Measurements from ENCODE around the gene ZMYM4.
A peak's percentile ranks its signal among the peaks of the same experiment; 100 is the strongest.

Gene ZMYM4

GRCh38 chr1:35278886-35279554 is 10.5 kb downstream of the ZMYM4 start:
- no peak for DNase-seq (ENCODE audit: low read depth)

- no peak for DNase-seq (ENCODE audit: low read depth)
Measured at GRCh38 chr1:35279555-35279904, 11.0 kb downstream of the ZMYM4 start.

DNA sequence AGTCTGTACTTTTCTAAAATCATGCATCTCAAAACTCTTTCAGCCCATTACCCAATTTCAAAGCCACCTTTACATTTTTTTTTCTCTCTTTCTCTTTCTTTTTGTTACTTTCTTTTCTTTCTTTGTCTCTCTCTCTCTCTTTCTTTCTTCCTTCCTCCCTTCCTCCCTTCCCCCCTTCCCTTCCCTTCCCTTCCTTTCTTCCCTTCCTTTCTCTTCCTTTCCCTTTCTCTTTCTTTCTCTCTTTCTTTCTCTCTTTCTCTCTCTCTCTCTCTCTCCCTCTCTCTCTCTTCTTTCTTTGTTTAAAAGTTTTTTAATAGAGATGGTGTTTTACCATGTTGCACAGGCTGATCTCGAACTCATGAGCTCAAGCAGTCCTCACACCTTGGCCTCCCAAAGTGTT is 11.5 kb downstream of the ZMYM4 start:
- no peak for DNase-seq (ENCODE audit: low read depth)

DNA sequence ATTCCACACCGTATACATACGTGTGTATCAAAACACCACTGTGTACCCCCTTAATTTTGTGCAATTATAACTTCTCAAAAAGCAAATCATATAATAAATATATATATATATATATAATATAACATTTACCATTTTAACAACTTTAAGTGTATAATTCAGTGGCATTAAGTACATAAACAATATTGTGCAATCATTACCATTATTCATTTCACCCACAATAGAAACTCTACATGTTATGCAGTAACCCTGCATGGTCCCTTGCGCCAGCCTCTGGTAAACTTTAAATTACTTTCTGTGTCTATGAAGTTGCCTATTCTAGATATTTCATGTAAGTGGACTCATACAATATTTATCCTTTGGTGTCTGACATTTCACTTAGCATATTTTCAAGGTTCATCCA is 13.1 kb downstream of the ZMYM4 start:
- DNase-seq (ENCODE audit: low read depth): no peak

- no peak for DNase-seq (ENCODE audit: low read depth)
Measured at GRCh38 chr1:35282172-35282571, 13.7 kb downstream of the ZMYM4 start.

- DNase-seq (ENCODE audit: low read depth): no peak
Measured at GRCh38 chr1:35284852-35285251, 16.3 kb downstream of the ZMYM4 start.

DNA sequence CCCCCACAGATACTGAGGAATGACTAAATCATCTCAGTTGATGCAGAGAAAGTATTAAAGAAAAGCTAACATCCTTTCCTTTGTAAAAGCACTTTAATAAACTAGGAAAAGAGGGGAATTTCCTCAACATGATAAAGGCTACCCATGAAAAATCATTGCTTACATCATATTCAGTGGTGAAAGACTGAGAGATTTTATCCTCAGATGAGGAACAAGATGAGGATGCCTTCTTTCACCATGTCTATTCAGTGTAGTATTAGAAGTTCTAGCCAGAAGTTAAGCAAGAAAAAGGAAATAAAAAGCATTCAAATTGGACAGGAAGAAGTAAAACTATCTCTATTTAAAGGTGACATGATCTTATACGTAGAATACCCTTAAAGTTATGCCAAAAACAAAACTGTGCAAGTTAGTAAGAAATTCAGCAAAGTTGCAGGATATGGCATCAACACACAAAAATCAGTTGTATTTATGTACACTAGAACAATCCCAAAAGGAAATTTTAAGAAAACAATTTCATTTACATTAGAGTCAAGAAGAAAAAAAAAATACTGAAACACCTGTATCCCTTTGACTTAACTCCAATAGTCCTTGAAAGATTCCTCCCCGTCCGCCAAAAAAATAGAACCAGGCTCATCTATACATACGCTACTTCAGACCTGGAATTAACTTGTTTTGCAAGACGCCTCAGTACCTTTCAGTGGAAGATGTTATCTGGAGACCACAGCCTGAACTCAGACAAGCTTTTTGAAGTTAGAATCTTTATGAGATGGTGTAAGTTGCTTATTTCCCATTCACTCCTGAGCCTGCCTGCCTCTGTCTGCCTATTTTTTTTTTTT is 17.5 kb downstream of the ZMYM4 start:
- no peak for DNase-seq (ENCODE audit: low read depth)

GRCh38 chr1:35287807-35288640 is 19.5 kb downstream of the ZMYM4 start:
- DNase-seq (ENCODE audit: low read depth): peak; percentile 89

DNA sequence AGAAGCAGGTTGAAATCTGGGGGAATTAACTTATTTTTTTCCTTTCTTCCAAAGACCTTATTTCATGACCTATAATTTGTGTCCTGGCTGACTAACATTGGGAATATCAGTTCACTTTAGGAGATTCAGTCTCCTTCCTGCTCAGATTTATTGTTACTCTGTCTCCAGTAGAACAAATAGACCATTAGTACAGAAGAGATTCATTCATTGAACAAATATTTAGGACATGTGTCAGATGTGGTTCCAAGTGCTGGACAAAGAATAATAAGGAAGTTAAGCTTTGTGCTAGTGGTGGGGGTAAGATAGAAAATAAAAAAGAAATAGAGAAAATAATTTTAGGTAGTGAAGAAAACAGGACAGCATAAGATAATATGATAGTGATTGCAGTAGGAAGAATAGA is 20.3 kb downstream of the ZMYM4 start:
- DNase-seq (ENCODE audit: low read depth): peak; percentile 80

DNA sequence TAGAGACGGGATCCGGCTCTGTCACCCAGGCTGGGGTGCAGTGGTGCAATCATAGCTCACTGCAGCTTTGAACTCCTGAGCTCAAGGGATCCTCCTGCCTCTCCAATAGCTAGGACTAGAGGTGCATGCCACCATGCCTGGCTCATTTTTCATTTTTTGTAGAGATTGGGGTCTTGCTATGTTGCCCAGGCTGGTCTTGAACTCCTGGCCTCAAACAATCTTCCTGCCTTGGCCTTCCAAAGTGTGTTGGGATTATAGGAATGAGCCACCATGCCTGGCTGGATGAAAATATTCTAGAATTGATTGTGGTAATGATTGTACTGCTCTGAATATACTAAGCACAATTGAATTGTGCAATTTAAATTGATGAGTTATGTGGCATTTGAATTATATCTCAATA is 21.9 kb downstream of the ZMYM4 start:
- DNase-seq (ENCODE audit: low read depth): no peak

GRCh38 chr1:35294809-35295208 is 26.3 kb downstream of the ZMYM4 start:
- no peak for DNase-seq (ENCODE audit: low read depth)

- no peak for DNase-seq (ENCODE audit: low read depth)
Measured at GRCh38 chr1:35297886-35298285, 29.4 kb downstream of the ZMYM4 start.

DNA sequence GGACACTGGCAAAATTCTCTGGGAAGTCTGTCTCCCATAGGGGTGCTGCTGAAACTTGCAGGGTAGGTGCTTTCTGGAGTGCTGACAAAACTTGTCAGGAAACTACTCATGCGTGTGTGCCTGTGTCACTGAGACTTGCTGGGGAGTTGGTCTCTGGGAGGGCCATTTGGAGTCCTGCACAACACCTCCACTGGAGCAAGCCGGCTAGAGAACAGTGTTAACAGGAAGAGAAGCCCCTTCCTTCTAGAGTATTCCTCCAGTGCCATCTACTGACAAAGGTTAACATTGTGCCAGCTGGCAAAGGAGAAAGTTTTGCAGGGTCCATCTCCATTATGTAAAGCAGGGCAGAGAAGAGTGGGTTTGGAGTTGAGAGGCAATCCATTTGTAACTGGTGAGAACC is 30.0 kb downstream of the ZMYM4 start:
- DNase-seq (ENCODE audit: low read depth): peak; percentile 65

DNA sequence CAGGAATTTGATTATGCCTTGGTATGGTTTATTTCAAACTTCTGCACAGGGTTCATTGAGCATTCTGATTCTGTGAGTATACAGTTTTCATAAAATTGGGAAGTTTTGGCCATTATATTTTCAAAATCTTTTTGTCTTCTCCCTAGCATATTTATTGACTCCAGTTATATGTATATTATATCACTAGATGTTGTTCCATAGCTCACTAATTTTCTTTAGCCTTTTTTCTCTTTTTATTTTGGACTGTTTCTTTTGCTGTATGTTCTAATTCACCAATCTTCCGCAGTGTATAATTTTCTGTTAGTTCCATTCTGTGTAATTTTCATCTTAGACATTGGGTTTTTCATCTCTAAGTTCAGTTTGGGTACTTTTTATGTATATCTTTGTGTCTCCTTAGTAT is 31.9 kb downstream of the ZMYM4 start:
- DNase-seq (ENCODE audit: low read depth): no peak

- no peak for DNase-seq (ENCODE audit: low read depth)
Measured at GRCh38 chr1:35301674-35302392, 33.3 kb downstream of the ZMYM4 start.

GRCh38 chr1:35305383-35305782 is 36.9 kb downstream of the ZMYM4 start:
- no peak for DNase-seq (ENCODE audit: low read depth)

GRCh38 chr1:35315649-35316048 is 47.1 kb downstream of the ZMYM4 start:
- DNase-seq (ENCODE audit: low read depth): no peak

GRCh38 chr1:35316264-35316663 is 47.8 kb downstream of the ZMYM4 start:
- DNase-seq (ENCODE audit: low read depth): no peak

GRCh38 chr1:35319988-35320713 is 51.6 kb downstream of the ZMYM4 start:
- peak; percentile 69 for DNase-seq (ENCODE audit: low read depth)

DNA sequence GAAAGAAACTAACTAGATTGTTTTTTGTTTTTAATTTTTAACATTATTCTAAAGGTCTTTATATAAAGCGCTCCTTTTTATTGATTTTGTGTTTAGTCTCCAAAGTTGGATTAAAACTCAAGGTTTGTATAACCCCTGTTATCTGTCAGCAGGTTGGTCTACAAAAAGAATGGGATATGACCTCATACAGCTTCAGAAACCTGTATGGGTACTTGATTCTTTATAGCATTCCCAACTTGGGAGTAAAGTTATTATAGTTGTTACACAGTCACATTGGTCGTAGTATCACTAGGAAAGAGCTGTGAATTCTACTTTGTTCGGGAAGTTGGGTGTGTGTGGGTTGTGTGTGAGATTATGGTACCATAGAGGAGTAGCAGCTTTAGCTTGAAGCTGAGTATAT is 52.4 kb downstream of the ZMYM4 start:
- no peak for DNase-seq (ENCODE audit: low read depth)

- DNase-seq (ENCODE audit: low read depth): peak; percentile 34
Measured at GRCh38 chr1:35324486-35324885, 56.0 kb downstream of the ZMYM4 start.
